ENCODE results near the gene FAM222A. TPM values are rescaled to one million over a fixed set of nuclear protein-coding genes. Genes with fewer than 3 reads are reported as not detected.
A peak's percentile ranks its signal among the peaks of the same experiment; 100 is the strongest.

The FAM222A gene
- total RNA-seq, 2 experiments from 2014 or later = 0.39 to 0.53 TPM

GRCh38 chr12:109743076-109743910 lies 29.7 kb downstream of the FAM222A start:
- H3K36me3 Mint-ChIP-seq (ENCODE audit: low read depth) = no peaks in the 10 kb centered on the region
- H3K27ac Mint-ChIP-seq = no peak overlapping the region
- DNase-seq (peak; percentile 2), ATAC-seq (no peak)
- H3K4me3 Mint-ChIP-seq = no peak overlapping the region
- intact Hi-C loops (cut with DNase I, micrococcal nuclease) = no loop called here
- H3K9me3 Mint-ChIP-seq (ENCODE audit: low read depth) = no peaks in the 10 kb centered on the region
- CTCF ChIA-PET = interaction anchor here (1.1 kb wide), 1 partner anchor 311 kb away, joined by 3 read pairs; no protein-coding TSS in a partner anchor
- no peaks in the 10 kb centered on the region for H3K4me1 Mint-ChIP-seq
- POLR2A ChIA-PET = no interaction called here
- peaks cover 3% of the 10 kb centered on the region for H3K27me3 Mint-ChIP-seq

- no peaks in the 10 kb centered on the region for H3K36me3 Mint-ChIP-seq (ENCODE audit: low read depth)
- no peak overlapping the region for H3K4me3 Mint-ChIP-seq
- intact Hi-C loops (cut with DNase I, micrococcal nuclease) = no loop called here
- ATAC-seq (no peak), DNase-seq (peak; percentile 1)
- no peak overlapping the region for H3K27ac Mint-ChIP-seq
- POLR2A ChIA-PET = no interaction called here
- H3K4me1 Mint-ChIP-seq = no peaks in the 10 kb centered on the region
- H3K9me3 Mint-ChIP-seq (ENCODE audit: low read depth) = no peaks in the 10 kb centered on the region
- CTCF ChIA-PET = no interaction called here
- H3K27me3 Mint-ChIP-seq = peaks cover 3% of the 10 kb centered on the region
Measured at GRCh38 chr12:109744026-109744425, 30.4 kb downstream of the FAM222A start.

- CTCF ChIA-PET = interaction anchor here (0.7 to 0.9 kb wide), 2 partner anchors 9 to 147 kb away, joined by 3 to 5 read pairs; no protein-coding TSS in a partner anchor
Measured at GRCh38 chr12:109744986-109745942, 31.6 kb downstream of the FAM222A start.

GRCh38 chr12:109752117-109753053 lies 38.8 kb downstream of the FAM222A start:
- Mint-ChIP-seq H3K27ac (no peak overlapping the region), H3K4me1 (no peaks in the 10 kb centered on the region), H3K4me3 (no peak overlapping the region), H3K27me3 (peaks cover 4% of the 10 kb centered on the region), H3K9me3 (ENCODE audit: low read depth) (peaks cover 17% of the 10 kb centered on the region), H3K36me3 (ENCODE audit: low read depth) (peaks cover 5% of the 10 kb centered on the region)
- intact Hi-C loops (cut with DNase I, micrococcal nuclease) = no loop called here
- ChIA-PET POLR2A (no interaction called here), CTCF (no interaction called here)
- no peak for ATAC-seq
- peak; percentile 1 for DNase-seq

More at GRCh38 chr12:109744986-109745942, 31.6 kb downstream of the FAM222A start:
- no peaks in the 10 kb centered on the region for H3K4me1 Mint-ChIP-seq
- H3K27me3 Mint-ChIP-seq = peaks cover 3% of the 10 kb centered on the region
- ATAC-seq (no peak), DNase-seq (peak; percentile 1)
- no peak overlapping the region for H3K4me3 Mint-ChIP-seq
- H3K27ac Mint-ChIP-seq = no peak overlapping the region
- no peaks in the 10 kb centered on the region for H3K9me3 Mint-ChIP-seq (ENCODE audit: low read depth)
- intact Hi-C loops (cut with DNase I, micrococcal nuclease) = no loop called here
- H3K36me3 Mint-ChIP-seq (ENCODE audit: low read depth) = no peaks in the 10 kb centered on the region
- POLR2A ChIA-PET = no interaction called here

- ATAC-seq (no peak), DNase-seq (peak; percentile 0)
- ChIA-PET POLR2A (no interaction called here), CTCF (no interaction called here)
- intact Hi-C loops (cut with DNase I, micrococcal nuclease) = no loop called here
- H3K36me3 Mint-ChIP-seq (ENCODE audit: low read depth) = peaks cover 5% of the 10 kb centered on the region
- H3K4me3 Mint-ChIP-seq = no peak overlapping the region
- H3K9me3 Mint-ChIP-seq (ENCODE audit: low read depth) = peaks cover 17% of the 10 kb centered on the region
- no peaks in the 10 kb centered on the region for H3K4me1 Mint-ChIP-seq
- H3K27me3 Mint-ChIP-seq = peaks cover 4% of the 10 kb centered on the region
- H3K27ac Mint-ChIP-seq = no peak overlapping the region
Measured at GRCh38 chr12:109753054-109753401, 39.4 kb downstream of the FAM222A start.

GRCh38 chr12:109753959-109754358 lies 40.3 kb downstream of the FAM222A start:
- Mint-ChIP-seq H3K27ac (no peak overlapping the region), H3K4me1 (no peaks in the 10 kb centered on the region), H3K27me3 (peaks cover 4% of the 10 kb centered on the region), H3K4me3 (no peak overlapping the region), H3K9me3 (ENCODE audit: low read depth) (peaks cover 17% of the 10 kb centered on the region), H3K36me3 (ENCODE audit: low read depth) (peaks cover 5% of the 10 kb centered on the region)
- intact Hi-C loops (cut with DNase I, micrococcal nuclease) = no loop called here
- ChIA-PET CTCF (interaction anchor here (0.6 to 1.2 kb wide), 3 partner anchors 9 to 54 kb away, joined by 3 to 5 read pairs (median 3); no protein-coding TSS in a partner anchor), POLR2A (interaction anchor here (0.7 kb wide), 1 partner anchor 15 kb away, joined by 3 read pairs; no protein-coding TSS in a partner anchor)
- ATAC-seq (no peak), DNase-seq (no peak)

- H3K4me1 Mint-ChIP-seq = no peaks in the 10 kb centered on the region
- intact Hi-C loops (cut with DNase I, micrococcal nuclease) = no loop called here
- peaks cover 17% of the 10 kb centered on the region for H3K9me3 Mint-ChIP-seq (ENCODE audit: low read depth)
- ChIA-PET POLR2A (no interaction called here), CTCF (no interaction called here)
- H3K27ac Mint-ChIP-seq = no peak overlapping the region
- ATAC-seq (no peak), DNase-seq (no peak)
- H3K27me3 Mint-ChIP-seq = peaks cover 4% of the 10 kb centered on the region
- peaks cover 5% of the 10 kb centered on the region for H3K36me3 Mint-ChIP-seq (ENCODE audit: low read depth)
- H3K4me3 Mint-ChIP-seq = no peak overlapping the region
Measured at GRCh38 chr12:109756457-109756856, 42.8 kb downstream of the FAM222A start.

- intact Hi-C loops (cut with DNase I, micrococcal nuclease) = no loop called here
- Mint-ChIP-seq H3K27me3 (peaks cover 4% of the 10 kb centered on the region), H3K36me3 (ENCODE audit: low read depth) (peaks cover 5% of the 10 kb centered on the region), H3K9me3 (ENCODE audit: low read depth) (peaks cover 17% of the 10 kb centered on the region), H3K27ac (no peak overlapping the region), H3K4me3 (no peak overlapping the region), H3K4me1 (no peaks in the 10 kb centered on the region)
- ChIA-PET POLR2A (no interaction called here), CTCF (no interaction called here)
- ATAC-seq (no peak), DNase-seq (peak; percentile 0)
Measured at GRCh38 chr12:109757671-109758265, 44.1 kb downstream of the FAM222A start.

GRCh38 chr12:109758426-109759420 lies 45.1 kb downstream of the FAM222A start:
- peaks cover 4% of the 10 kb centered on the region for H3K27me3 Mint-ChIP-seq
- intact Hi-C loops (cut with DNase I, micrococcal nuclease) = no loop called here
- peaks cover 5% of the 10 kb centered on the region for H3K4me1 Mint-ChIP-seq
- CTCF ChIA-PET = interaction anchor here (0.9 kb wide), 1 partner anchor 194 kb away, joined by 3 read pairs; no protein-coding TSS in a partner anchor
- peaks cover 5% of the 10 kb centered on the region for H3K36me3 Mint-ChIP-seq (ENCODE audit: low read depth)
- H3K4me3 Mint-ChIP-seq = no peak overlapping the region
- POLR2A ChIA-PET = no interaction called here
- no peak overlapping the region for H3K27ac Mint-ChIP-seq
- DNase-seq (peak; percentile 1), ATAC-seq (no peak)
- H3K9me3 Mint-ChIP-seq (ENCODE audit: low read depth) = peaks cover 21% of the 10 kb centered on the region

GRCh38 chr12:109759595-109759994 lies 46.0 kb downstream of the FAM222A start:
- no peak overlapping the region for H3K27ac Mint-ChIP-seq
- DNase-seq = no peak
- H3K4me3 Mint-ChIP-seq = no peak overlapping the region
- peaks cover 5% of the 10 kb centered on the region for H3K36me3 Mint-ChIP-seq (ENCODE audit: low read depth)
- H3K27me3 Mint-ChIP-seq = peaks cover 4% of the 10 kb centered on the region
- peaks cover 5% of the 10 kb centered on the region for H3K4me1 Mint-ChIP-seq
- H3K9me3 Mint-ChIP-seq (ENCODE audit: low read depth) = peaks cover 21% of the 10 kb centered on the region
- ChIA-PET CTCF (interaction anchor here (0.9 kb wide), 1 partner anchor 195 kb away, joined by 3 read pairs; no protein-coding TSS in a partner anchor), POLR2A (no interaction called here)
- no peak for ATAC-seq
- intact Hi-C loops (cut with DNase I, micrococcal nuclease) = no loop called here
